Mucosa of rectum (tissue), 2 donors: ENCODE results near the gene RNASE4.
A peak's percentile ranks its signal among the peaks of the same experiment; 100 is the strongest.
"Not testable (repeated sequence)": the region's sequence is repeated elsewhere in the genome, so short reads cannot be mapped to it uniquely, and the experiment has no call there.

ENCODE experiments used
- H3K27ac ChIP-seq, 2 donors: one replicate each; pipeline ENCODE4 v1.7.0; 2013; ENCODE audit warnings: inconsistent platforms in 2 of 2, low read depth in 2 of 2, low read length in 2 of 2
- H3K27me3 ChIP-seq, 2 donors: one replicate each; pipeline ENCODE4 v1.7.0; 2013; ENCODE audit warnings: low read length in 2 of 2; ENCODE audit not compliant: control insufficient read depth in 2 of 2, insufficient read depth in 2 of 2
- H3K36me3 ChIP-seq, 2 donors: one replicate each; pipeline ENCODE4 v1.7.0; 2013; ENCODE audit warnings: low read length in 2 of 2; ENCODE audit not compliant: control insufficient read depth in 2 of 2, insufficient read depth in 2 of 2
- H3K4me1 ChIP-seq, 2 donors: one replicate each; pipeline ENCODE4 v1.7.0; 2013; ENCODE audit warnings: low read length in 2 of 2, mild to moderate bottlenecking in 1 of 2; ENCODE audit not compliant: control insufficient read depth in 2 of 2, insufficient read depth in 2 of 2
- H3K4me3 ChIP-seq, 2 donors: one replicate each; pipeline ENCODE4 v1.7.0; 2013; ENCODE audit warnings: low read length in 2 of 2
- H3K9ac ChIP-seq, 2 donors: one replicate each; pipeline ENCODE4 v1.7.0; 2013; ENCODE audit warnings: low read length in 2 of 2, low read depth in 1 of 2, mild to moderate bottlenecking in 1 of 2
- H3K9me3 ChIP-seq, 2 donors: one replicate each; pipeline ENCODE4 v1.7.0; 2013; ENCODE audit warnings: low read length in 2 of 2; ENCODE audit not compliant: control insufficient read depth in 2 of 2
- donor health status: healthy.
- donor health status: Normal muscosa, but diverticular disease.

RNASE4 gene

DNA sequence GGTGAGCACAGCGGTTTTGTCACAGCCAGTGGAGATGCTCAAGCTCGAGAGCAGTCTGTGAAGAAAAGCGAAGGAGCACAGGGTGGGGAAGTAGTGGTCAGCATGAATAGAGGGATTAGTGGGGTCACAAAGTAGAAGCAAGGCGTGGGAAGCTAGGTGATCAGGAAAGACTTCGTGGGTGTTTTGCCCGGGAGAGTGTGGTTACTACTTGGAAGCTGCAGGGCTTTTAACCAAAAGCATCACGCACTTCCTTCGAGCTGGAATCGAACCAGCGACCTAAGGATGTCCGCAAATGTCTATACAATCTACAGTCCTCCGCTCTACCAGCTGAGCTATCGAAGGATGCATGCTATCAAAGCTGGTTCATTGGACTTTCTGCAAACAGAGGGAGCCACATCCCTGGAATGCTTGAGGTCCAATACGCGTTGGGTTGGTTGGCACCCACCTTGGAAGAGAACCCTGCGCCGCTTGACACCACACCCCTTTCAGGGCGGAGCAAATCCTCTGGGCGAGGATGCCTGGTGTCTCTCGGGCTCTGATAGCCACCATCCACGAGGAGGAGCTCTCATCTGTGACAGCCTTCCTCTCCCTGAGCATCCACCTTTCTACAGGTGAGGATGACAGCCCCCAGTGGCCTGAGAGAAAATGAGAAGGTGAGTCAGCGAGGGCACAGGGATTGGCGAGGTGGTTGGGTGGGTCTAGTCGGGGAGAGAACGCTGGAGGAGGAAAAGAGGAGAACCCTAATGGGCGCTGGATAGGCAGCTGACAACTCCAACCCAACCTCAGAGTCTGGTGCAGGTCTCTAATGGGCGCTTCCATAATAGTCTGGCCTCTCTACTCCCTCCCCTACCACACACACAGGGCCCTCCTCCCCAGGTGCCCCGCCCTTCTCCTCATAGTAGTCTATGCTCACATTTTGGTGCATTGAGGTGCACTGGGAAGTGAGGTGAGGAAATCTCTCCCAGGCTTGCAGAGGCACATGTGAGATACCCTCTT, 26.8 kb upstream of the RNASE4 start:
- H3K27ac ChIP-seq: no peak overlapping the region
- H3K4me3 ChIP-seq: no peak overlapping the region
- no peaks in the 10 kb centered on the region for H3K9me3 ChIP-seq
- no peaks in the 10 kb centered on the region for H3K36me3 ChIP-seq
- H3K9ac ChIP-seq: no peak overlapping the region
- H3K4me1 ChIP-seq: no peaks in the 10 kb centered on the region
- peaks cover 23 to 35% of the 10 kb centered on the region in 2 donors for H3K27me3 ChIP-seq

DNA sequence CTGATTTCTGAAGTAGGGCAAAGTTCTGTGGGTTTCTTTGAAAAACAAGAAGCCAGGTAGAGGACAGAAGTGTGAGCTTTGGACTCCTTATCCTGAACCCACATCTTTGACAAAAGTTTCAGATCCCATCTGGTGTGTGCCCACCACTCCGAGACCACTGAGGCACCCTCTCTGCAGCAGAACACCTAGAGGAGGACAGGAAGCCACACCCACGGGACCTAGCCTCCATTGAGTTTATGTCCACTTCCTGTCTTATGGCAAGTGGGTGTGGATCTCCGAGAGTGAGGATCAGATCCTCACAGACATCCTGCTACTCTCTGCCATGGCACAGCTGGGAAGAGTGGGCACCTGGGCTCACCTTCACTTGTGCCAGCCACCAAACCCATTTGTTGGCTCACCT, 26.1 kb upstream of the RNASE4 start:
- peaks cover 17 to 30% of the 10 kb centered on the region in 2 donors for H3K27me3 ChIP-seq

DNA sequence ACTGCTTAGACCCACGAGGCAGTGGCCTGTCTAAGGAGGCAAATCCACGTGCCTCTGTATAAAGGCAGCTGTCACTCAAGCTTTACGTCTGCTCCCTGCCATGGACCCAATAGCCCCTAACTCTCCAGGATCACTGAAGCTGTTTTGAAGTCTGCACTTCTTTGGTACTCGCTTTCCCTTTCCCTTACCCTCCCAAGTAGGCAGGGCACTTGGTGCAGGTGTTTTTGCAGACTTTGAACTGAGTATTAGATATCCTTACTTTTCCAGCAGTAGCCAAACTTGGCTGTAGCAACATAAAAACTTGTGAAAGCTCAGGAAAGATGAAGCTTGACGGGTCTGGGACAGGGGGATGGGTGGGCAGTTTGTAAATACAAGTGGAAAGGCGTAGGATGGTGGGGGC, 25.0 kb upstream of the RNASE4 start:
- H3K36me3 ChIP-seq: no peaks in the 10 kb centered on the region
- no peaks in the 10 kb centered on the region for H3K9me3 ChIP-seq
- H3K4me3 ChIP-seq: no peak overlapping the region
- H3K4me1 ChIP-seq: peaks cover 0 to 7% of the 10 kb centered on the region in 2 donors
- peaks cover 15 to 26% of the 10 kb centered on the region in 2 donors for H3K27me3 ChIP-seq
- H3K9ac ChIP-seq: no peak overlapping the region
- no peak overlapping the region for H3K27ac ChIP-seq

More for the DNA sequence above, 26.1 kb upstream of the RNASE4 start:
- Histone ChIP-seq H3K9ac (no peak overlapping the region), H3K36me3 (no peaks in the 10 kb centered on the region), H3K27ac (no peak overlapping the region), H3K4me3 (no peak overlapping the region), H3K9me3 (no peaks in the 10 kb centered on the region), H3K4me1 (peaks cover 0 to 2% of the 10 kb centered on the region in 2 donors)

DNA sequence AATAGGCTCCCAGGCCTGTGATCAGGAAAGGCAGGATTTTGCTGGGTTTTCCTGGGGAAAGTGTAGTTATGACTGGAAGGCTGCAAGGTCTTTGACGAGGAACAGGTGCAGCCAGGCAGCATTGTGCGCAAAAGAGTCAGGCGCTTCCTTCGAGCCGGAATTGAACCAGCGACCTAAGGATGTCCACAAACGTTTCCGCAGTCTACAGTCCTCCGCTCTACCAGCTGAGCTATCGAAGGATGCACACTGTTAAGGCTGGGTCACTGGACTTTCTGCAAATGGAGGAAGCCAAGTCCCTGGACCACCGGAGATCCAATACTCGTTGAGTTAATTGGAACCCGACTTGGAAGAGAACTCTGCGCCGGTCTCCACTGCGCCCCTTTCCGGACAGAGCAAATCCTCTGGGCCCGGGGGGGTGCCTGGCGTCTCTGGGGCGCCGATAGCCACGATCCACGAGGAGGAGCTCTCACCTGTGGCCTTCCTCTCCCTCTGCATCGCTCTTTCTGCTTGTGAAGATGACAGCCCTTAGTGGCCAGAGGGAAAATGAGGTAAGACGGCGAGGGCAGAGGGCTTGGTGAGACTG, 24.5 kb upstream of the RNASE4 start:
- no peaks in the 10 kb centered on the region for H3K9me3 ChIP-seq
- peaks cover 15 to 26% of the 10 kb centered on the region in 2 donors for H3K27me3 ChIP-seq
- H3K27ac ChIP-seq: no peak overlapping the region
- peaks cover 0 to 7% of the 10 kb centered on the region in 2 donors for H3K4me1 ChIP-seq
- no peaks in the 10 kb centered on the region for H3K36me3 ChIP-seq
- no peak overlapping the region for H3K4me3 ChIP-seq
- H3K9ac ChIP-seq: no peak overlapping the region

DNA sequence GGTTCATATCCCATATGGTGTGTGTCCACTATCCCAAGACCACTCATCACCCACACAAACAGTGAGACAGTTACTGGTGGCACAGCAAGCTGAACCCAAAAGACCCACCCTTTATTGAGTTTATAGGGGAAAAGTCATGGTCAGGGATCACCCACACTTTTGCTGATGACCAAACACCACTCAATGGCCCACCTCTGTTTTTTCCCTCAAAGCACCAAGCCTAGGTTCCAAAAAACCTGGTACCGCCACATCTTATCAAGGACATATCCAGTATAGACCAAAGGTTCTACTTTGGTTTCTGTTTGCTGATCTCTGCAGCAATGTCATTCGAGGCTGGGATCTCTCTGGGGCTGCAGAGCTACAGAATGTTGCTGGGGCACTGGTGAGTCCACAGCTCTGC, 23.2 kb upstream of the RNASE4 start:
- H3K27me3 ChIP-seq: peaks cover 6 to 17% of the 10 kb centered on the region in 2 donors
- peaks cover 0 to 7% of the 10 kb centered on the region in 2 donors for H3K4me1 ChIP-seq

DNA sequence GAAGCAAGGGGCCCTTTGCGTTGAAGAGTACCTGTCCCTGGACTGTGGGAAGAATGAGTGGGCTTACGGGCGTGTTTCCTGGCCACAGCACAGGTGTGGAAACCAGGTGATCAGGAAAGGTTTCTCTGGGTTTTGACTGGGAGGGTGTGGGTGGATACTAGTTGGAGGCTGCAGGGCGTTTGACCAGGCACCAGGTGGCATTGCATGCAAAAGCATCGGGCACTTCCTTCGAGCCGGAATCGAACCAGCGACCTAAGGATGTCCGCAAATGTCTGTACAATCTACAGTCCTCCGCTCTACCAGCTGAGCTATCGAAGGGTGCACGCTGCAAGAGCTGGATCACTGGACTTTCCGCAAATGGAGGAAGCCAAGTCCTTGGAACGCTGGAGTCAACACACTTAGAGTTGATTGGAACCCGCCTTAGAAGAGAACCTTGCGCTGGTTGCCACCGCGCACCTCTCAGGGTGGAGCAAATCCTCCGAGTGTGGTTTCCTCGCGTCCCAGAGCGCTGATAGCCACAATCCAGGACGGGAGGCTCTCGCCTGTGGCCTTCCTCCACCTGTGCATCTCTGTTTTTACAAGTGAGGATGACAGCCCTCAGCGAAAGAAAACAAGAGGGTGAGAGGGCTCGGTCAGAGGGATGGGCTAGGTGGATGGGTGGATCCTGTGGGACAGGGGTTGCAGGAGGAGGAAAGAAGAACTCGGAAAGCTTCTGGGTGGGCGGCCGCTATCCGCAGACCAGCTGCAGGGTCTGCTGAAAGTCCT, 21.2 kb upstream of the RNASE4 start:
- no peak overlapping the region for H3K27ac ChIP-seq
- H3K4me3 ChIP-seq: peak overlapping the region; percentile 56 to 65
- H3K9me3 ChIP-seq: no peaks in the 10 kb centered on the region
- peaks cover 0 to 4% of the 10 kb centered on the region in 2 donors for H3K27me3 ChIP-seq
- peaks cover 0 to 7% of the 10 kb centered on the region in 2 donors for H3K4me1 ChIP-seq
- no peaks in the 10 kb centered on the region for H3K36me3 ChIP-seq
- peak overlapping the region in 1 of 2 donors; percentile 29 for H3K9ac ChIP-seq

More for the DNA sequence above, 23.2 kb upstream of the RNASE4 start:
- Histone ChIP-seq H3K9ac (no peak overlapping the region), H3K36me3 (no peaks in the 10 kb centered on the region), H3K9me3 (no peaks in the 10 kb centered on the region), H3K27ac (no peak overlapping the region), H3K4me3 (no peak overlapping the region)

DNA sequence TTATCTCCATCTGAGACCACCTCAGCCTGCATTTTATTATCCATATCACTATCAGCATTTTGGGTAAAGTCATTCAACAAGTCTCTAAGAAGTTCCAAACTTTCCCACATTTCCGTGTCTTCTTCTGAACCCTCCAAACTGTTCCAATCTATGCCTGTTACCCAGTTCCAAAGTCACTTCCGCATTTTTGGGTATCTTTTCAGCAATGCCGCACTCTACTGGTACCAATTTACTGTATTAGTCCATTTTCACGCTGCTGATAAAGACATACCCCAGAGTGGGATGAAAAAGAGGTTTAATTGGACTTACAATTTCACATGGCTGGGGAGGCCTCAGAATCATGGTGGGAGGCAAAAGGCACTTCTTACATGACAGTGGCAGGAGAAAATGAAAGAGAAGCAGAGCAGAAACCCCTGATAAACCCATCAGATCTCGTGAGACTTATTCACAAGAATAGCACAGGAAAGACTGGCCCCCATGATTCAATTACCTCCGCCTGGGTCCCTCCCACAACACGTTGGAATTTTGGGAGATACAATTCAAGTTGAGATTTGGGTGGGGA, 17.9 kb upstream of the RNASE4 start:
- H3K27me3 ChIP-seq, H3K4me1 ChIP-seq, H3K36me3 ChIP-seq, H3K9ac ChIP-seq, H3K4me3 ChIP-seq, H3K27ac ChIP-seq, H3K9me3 ChIP-seq: not testable (repeated sequence)

DNA sequence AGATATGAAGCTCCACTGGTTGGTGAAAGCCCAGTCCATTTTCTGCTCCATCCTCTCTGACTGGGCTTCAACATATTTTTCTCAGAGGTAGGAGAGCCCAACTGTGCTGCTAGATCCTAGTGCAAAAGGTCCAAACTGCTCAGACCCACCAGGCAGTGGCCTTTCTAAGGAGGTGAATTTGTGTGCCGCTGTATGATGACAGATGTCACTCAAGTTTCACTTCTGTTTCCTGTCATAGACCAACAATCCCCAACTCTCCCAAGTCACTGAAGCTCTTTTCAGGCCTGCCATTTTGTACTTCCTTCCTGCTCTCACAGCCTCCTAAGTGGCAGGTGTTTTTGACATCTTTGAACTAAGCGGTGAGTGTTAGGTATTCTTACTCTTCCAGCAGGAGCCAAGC, 16.4 kb upstream of the RNASE4 start:
- Histone ChIP-seq H3K9me3 (no peaks in the 10 kb centered on the region), H3K27me3 (no peaks in the 10 kb centered on the region), H3K36me3 (no peaks in the 10 kb centered on the region), H3K9ac (no peak overlapping the region), H3K4me1 (peaks cover 7 to 10% of the 10 kb centered on the region in 2 donors), H3K4me3 (no peak overlapping the region), H3K27ac (peak overlapping the region in 1 of 2 donors; percentile 17)

DNA sequence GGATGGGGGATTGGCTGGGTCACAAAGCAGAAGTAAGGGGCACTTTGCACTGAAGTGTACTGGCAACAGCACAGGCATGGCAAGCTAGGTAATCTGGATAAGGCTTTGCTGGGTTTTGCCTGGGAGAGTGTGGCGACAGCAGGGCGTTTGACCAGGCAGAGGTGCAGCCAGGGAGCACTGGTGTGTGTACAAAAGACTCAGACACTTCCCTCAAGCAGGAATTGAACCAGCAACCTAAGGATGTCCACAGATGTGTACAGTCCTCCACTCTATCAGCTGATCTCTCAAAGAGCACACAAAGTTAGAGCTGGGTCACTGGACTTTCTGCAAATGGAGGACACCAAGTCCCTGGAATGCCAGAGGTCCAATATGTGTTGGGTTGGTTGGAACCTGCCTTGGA, 15.4 kb upstream of the RNASE4 start:
- peaks cover 0 to 10% of the 10 kb centered on the region in 2 donors for H3K4me1 ChIP-seq
- H3K27me3 ChIP-seq: no peaks in the 10 kb centered on the region
- H3K4me3 ChIP-seq: no peak overlapping the region
- no peak overlapping the region for H3K27ac ChIP-seq
- no peak overlapping the region for H3K9ac ChIP-seq
- H3K36me3 ChIP-seq: no peaks in the 10 kb centered on the region
- no peaks in the 10 kb centered on the region for H3K9me3 ChIP-seq
